Muscle of leg (tissue), 11 donors: Measurements from ENCODE around the gene DLD. TPM values are rescaled to one million over a fixed set of nuclear protein-coding genes. Genes with fewer than 3 reads are reported as not detected.
A peak's percentile ranks its signal among the peaks of the same experiment; 100 is the strongest.
"Not testable (repeated sequence)": the region's sequence is repeated elsewhere in the genome, so short reads cannot be mapped to it uniquely, and the experiment has no call there.

Source experiments
- DNase-seq: peaks from one replicate; pipeline ENCODE4 v3.0.0; 2013
- H3K27ac ChIP-seq: one replicate; pipeline ENCODE4 v1.5.1; 2013; ENCODE audit warnings: mild to moderate bottlenecking, low read length, control low read depth
- H3K27me3 ChIP-seq: one replicate; pipeline ENCODE4 v1.6.1; 2013; ENCODE audit warnings: low read length; ENCODE audit not compliant: control insufficient read depth, insufficient read depth
- H3K36me3 ChIP-seq: one replicate; pipeline ENCODE4 v1.6.1; 2013; ENCODE audit warnings: low read length; ENCODE audit not compliant: control insufficient read depth, insufficient read depth
- H3K4me1 ChIP-seq: one replicate; pipeline ENCODE4 v1.6.1; 2013; ENCODE audit warnings: low read length; ENCODE audit not compliant: control insufficient read depth, insufficient read depth
- H3K4me3 ChIP-seq: one replicate; pipeline ENCODE4 v1.5.1; 2013; ENCODE audit warnings: low read length, control low read depth
- H3K9me3 ChIP-seq: replicated peaks from 2 replicates; pipeline ENCODE4 v1.6.1; 2013; ENCODE audit warnings: low read depth, low read length; ENCODE audit not compliant: control insufficient read depth
- WGBS: methylation state at CpG from one replicate; pipeline ENCODE4 v1.1.5; 2013; ENCODE audit warnings: missing lambda C conversion rate; ENCODE audit not compliant: insufficient coverage; 5-methylcytosine and 5-hydroxymethylcytosine counted together
- polyA plus RNA-seq, 8 donors: library from polyadenylated mRNA; unstranded; fragments of 120-200 nt; gene quantifications; one replicate each; pipeline versions ENCODE4 v1.2.1 to v1.2.3, GENCODE V29; 2013; ENCODE audit warnings: inconsistent platforms in 1 of 8, low replicate concordance in 1 of 8; ENCODE audit not compliant: insufficient read length in 8 of 8, insufficient read depth in 1 of 8
- total RNA-seq: library from RNA; stranded (reverse); fragments of 120-200 nt; gene quantifications from one replicate; pipeline ENCODE4 v1.2.4, GENCODE V29; 2013

Gene DLD
- total and polyA plus RNA-seq, 9 donors, result 42.6 to 90.3 (median 79.0) TPM

DNA sequence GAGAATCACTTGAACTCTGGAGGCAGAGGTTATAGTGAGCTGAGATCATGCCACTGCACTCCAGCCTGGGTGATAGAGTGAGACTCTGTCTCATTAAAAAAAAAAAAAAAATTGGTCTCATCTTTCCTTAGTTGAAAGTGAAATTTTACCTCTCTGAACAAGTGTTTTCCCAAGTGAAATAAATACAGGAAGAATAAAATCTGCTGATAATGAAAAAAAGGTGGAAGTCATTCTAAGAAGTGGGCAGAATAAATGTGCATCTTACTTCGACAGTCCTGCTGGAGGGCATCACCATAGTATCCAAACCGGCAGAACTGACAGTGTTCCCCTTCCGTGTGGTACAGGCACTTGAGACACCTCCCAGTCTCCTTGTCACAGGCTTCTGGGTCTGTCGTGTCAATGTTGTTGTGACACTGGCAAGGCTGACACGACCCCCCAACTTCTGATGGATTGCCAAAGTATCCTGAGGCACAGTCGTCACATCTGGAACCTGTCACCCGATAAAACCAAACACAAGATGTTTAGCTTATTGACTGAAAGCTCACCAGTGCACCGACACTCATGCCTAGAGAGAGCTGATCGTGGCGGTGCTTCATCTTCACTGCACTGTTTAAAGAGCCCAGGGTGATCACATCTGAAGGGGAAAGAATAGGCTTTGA, 62.4 kb downstream of the DLD start:
- Histone ChIP-seq H3K9me3 (no peaks in the 10 kb centered on the region), H3K36me3 (peaks cover 68% of the 10 kb centered on the region), H3K27ac (no peak overlapping the region), H3K4me1 (peaks cover 12% of the 10 kb centered on the region), H3K4me3 (no peak overlapping the region), H3K27me3 (no peaks in the 10 kb centered on the region)
- WGBS, result 59% methylated on average over 7 of the region's 10 CpGs
- DNase-seq, result no peak

DNA sequence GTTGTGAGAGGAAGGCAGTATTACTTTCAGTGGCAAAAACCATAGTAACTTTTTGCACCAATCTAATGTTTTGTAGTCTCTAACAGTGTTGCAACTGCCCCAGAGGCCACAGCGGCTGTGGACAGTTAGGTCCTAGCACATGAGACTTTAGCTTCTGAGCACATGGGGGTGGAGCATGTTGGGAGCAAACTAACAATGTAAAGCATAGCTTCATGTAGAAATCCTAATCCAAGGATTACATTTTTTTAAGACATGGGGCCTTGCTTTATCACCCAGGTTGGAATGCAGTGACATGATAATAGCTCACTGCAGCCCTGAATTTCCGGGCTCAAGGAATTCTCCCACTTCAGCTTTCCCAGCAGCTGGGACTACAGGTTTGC, 62.9 kb downstream of the DLD start:
- no peak for DNase-seq
- Histone ChIP-seq H3K9me3 (no peaks in the 10 kb centered on the region), H3K27me3 (no peaks in the 10 kb centered on the region), H3K4me1 (peaks cover 14% of the 10 kb centered on the region), H3K27ac (no peak overlapping the region), H3K36me3 (peaks cover 67% of the 10 kb centered on the region), H3K4me3 (no peak overlapping the region)
- WGBS, result 100% methylated on average over 1 of the region's 2 CpGs

DNA sequence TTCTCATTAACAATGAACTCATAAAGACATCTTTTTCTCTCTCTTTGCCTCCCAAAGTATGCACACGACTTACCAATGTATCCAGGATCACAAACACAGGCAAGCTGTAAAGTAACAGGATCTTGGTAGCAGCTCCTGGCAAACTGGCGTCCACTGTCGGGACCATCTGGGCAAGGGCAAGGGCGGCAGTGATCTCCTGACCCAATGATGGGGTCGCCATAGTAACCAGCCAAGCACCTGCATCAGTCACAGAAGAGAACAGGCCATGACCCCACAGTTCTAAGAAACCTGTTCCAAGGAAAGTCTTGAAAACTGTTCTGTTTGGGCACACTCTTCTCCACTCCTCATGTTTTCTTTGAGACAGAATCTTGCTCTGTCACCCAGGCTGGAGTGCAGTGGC, 64.4 kb downstream of the DLD start:
- Histone ChIP-seq H3K9me3 (no peaks in the 10 kb centered on the region), H3K27me3 (no peaks in the 10 kb centered on the region), H3K36me3 (peaks cover 68% of the 10 kb centered on the region), H3K27ac (no peak overlapping the region), H3K4me1 (peaks cover 29% of the 10 kb centered on the region), H3K4me3 (no peak overlapping the region)
- 91% methylated on average over 5 of the region's 5 CpGs for WGBS
- DNase-seq, result no peak

DNA sequence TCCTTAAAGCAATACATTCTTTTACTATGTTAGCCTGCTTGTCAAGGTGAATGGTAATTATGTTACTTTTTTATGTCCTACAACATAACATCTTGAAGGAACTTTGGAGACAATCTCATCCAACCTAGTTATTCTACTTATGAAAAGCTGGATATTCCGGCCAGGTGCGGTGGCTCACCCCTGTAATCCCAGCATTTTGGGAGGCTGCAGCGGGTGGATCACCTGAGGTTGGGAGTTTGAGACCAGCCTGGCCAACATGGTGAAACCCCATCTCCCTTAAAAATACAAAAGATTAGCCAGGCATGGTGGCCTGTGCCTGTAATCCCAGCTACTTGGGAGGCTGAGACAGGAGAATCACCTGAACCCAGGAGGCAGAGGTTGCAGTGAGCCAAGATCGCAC, 66.0 kb downstream of the DLD start:
- 100% methylated on average over 2 of the region's 4 CpGs for WGBS

DNA sequence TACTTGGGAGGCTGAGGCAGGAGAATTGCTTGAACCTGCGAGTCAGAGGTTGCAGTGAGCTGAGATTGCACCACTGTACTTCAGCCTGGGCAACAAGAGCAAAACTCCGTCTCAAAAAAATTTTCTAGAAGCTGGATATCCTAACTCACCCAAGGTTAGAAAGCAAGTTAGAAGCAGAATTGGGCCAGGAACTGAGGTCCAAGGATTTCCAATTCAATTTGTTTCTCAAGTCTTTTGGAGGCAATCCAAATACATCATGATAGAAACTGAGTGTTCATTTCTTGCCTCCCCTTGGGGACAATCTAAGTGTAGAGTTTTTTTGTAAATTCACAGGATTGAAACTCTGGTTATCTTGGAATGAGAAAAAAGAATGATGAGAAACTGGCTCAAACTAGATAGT, 66.5 kb downstream of the DLD start:
- DNase-seq, result peak; percentile 81
- Histone ChIP-seq H3K27me3 (no peaks in the 10 kb centered on the region), H3K4me1 (peaks cover 38% of the 10 kb centered on the region), H3K36me3 (peaks cover 62% of the 10 kb centered on the region), H3K9me3 (no peaks in the 10 kb centered on the region), H3K27ac (no peak overlapping the region), H3K4me3 (no peak overlapping the region)
- 100% methylated on average over 1 of the region's 2 CpGs for WGBS

More for the DNA sequence above, 66.0 kb downstream of the DLD start:
- not testable (repeated sequence) for H3K27ac ChIP-seq, H3K27me3 ChIP-seq, H3K9me3 ChIP-seq, H3K4me3 ChIP-seq, DNase-seq
- Histone ChIP-seq H3K36me3 (peaks cover 61% of the 10 kb centered on the region), H3K4me1 (peaks cover 38% of the 10 kb centered on the region)

DNA sequence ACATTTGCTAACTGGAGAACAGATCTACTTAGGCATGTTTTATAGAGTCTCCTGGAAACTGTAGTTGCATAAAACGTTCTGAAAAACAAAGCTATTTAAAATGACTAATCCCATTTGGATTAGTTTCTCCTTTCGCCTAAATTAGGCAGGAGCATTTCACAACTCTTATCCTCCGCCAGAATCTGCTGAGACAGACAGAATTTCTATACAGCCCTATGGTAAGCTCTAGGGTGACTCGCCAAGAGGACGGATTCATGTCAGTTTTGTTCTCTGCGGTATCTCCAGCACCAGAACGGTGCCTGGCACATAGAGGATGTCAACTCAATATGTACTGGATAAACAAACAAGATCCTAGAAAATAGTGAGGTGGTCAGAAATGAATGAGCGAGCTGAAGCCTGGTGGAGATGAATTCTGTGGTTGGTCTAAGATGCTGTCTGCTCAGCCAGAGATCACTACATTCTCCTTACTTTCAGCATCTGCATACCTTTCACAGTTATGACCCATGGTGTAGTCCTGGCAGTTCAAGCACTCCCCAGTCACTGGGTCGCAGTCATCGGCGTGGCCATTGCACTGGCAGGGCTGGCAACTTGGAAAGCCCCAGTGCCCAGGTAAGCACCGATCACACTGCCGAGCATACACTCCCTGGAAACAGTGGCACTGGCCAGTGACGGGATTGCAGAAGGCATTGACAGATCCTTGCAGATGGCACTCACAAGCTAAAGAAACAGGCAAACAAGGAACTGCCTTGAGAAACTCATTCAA, 68.0 kb downstream of the DLD start:
- H3K27ac ChIP-seq, result no peak overlapping the region
- no peaks in the 10 kb centered on the region for H3K27me3 ChIP-seq
- WGBS, result 81% methylated on average over 11 of the region's 14 CpGs
- DNase-seq, result no peak
- peaks cover 32% of the 10 kb centered on the region for H3K4me1 ChIP-seq
- no peak overlapping the region for H3K4me3 ChIP-seq
- H3K9me3 ChIP-seq, result no peaks in the 10 kb centered on the region
- H3K36me3 ChIP-seq, result peaks cover 58% of the 10 kb centered on the region

DNA sequence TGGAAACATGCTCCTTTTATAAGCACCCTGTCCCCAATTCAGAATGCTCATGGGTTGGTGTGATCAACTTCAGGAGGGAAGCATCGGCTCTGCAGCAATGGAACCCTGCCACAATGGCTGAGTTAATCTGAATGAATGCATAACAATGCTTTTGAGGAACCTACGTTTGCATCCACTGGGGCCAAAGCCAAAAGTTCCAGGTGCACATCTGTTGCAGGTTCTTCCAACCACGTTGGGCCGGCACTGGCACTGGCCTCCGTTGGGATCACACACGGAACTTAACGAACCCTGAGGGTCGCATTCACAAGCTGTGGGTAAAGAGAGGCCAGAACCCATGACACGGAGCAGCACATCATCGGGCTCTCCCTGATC, 68.5 kb downstream of the DLD start:
- DNase-seq, result no peak
- Histone ChIP-seq H3K36me3 (peaks cover 61% of the 10 kb centered on the region), H3K27ac (no peak overlapping the region), H3K27me3 (no peaks in the 10 kb centered on the region), H3K4me1 (peaks cover 32% of the 10 kb centered on the region), H3K9me3 (no peaks in the 10 kb centered on the region), H3K4me3 (no peak overlapping the region)
- 43% methylated on average over 8 of the region's 10 CpGs for WGBS

DNA sequence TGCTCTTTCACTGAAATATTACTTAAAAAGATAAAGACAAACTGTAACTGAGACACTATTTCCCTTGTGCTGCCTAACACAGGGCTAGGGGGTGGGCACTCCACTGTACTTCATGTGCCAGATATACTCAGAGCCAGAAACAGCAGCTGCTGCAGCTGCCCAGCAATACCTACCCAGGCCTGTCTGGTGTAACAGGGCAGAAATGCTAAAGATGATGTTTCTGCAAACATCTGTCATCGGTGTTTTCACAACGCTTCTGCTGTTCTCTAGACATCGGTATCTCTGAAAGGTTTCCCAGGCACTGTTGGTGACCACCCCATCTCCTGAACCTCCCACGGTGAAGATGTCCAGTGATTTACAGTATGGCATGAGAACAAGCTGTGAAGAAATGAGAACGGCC, 69.3 kb downstream of the DLD start:
- 86% methylated on average over 2 of the region's 5 CpGs for WGBS
- H3K27ac ChIP-seq, result peak overlapping the region; percentile 53
- no peaks in the 10 kb centered on the region for H3K9me3 ChIP-seq
- no peak overlapping the region for H3K4me3 ChIP-seq
- no peaks in the 10 kb centered on the region for H3K27me3 ChIP-seq
- peak; percentile 79 for DNase-seq
- H3K4me1 ChIP-seq, result peaks cover 32% of the 10 kb centered on the region
- peaks cover 67% of the 10 kb centered on the region for H3K36me3 ChIP-seq

DNA sequence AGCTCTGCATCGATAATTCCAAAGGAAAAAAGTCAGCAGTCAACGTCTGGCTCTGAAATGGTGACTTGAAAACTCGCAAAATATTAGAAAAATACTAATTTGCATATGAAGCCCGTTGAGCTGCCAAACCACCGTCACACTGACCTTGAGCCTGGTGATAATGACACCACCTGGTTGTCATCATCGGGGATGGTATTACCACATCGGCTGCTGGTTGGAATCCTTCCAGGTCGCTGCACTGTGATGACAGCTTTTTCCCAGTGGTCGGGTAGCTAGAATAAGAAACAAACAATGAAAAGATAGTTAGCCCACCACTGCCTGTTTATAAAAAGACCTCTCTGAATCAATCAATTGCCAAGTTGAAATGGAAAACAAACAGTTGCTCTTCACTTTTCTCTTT, 70.4 kb downstream of the DLD start:
- H3K4me1 ChIP-seq, result peaks cover 36% of the 10 kb centered on the region
- no peak overlapping the region for H3K4me3 ChIP-seq
- no peaks in the 10 kb centered on the region for H3K27me3 ChIP-seq
- WGBS, result 47% methylated on average over 3 of the region's 9 CpGs
- H3K9me3 ChIP-seq, result no peaks in the 10 kb centered on the region
- DNase-seq, result no peak
- H3K36me3 ChIP-seq, result peaks cover 60% of the 10 kb centered on the region
- H3K27ac ChIP-seq, result peak overlapping the region; percentile 49

DNA sequence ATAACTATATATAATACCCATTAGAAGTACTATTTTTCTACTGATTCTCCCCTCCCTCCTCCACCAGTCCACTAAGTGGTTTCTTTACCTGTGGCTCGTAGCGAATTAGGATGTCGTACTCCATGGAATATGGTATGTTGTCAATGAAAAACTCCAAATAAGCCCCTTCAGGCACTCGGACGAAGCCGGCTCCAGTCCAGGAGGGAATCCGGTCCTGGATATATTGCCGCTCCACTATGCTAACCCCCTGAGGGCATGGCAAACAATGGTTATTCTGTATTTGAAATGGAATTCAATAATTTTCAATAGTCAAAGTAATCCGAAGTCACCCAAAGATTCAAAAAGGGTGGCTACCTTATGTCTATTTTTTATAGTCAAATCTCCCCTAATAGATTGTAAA, 71.8 kb downstream of the DLD start:
- WGBS, result no CpG with 5 or more reads among the region's 9 CpGs
- Histone ChIP-seq H3K27ac (no peak overlapping the region), H3K4me3 (no peak overlapping the region), H3K9me3 (no peaks in the 10 kb centered on the region), H3K27me3 (no peaks in the 10 kb centered on the region), H3K4me1 (peaks cover 46% of the 10 kb centered on the region), H3K36me3 (peaks cover 60% of the 10 kb centered on the region)
- no peak for DNase-seq
